Prostate gland (tissue), 2 donors: Measurements from ENCODE around the gene SPDYE6.

ENCODE experiments used
- CTCF ChIP-seq, 4 experiments: fragments of 200-600 bp in 2 of 4; fragments of 450-650 bp in 2 of 4; sonication (generic) in 2 of 4; IDR thresholded peaks; 1 replicate in 3 of 4; 2 replicates in 1 of 4; pipeline ENCODE4 v1.5.1; 2016 to 2019; ENCODE audit warnings: antibody characterized with exemption in 4 of 4, mild to moderate bottlenecking in 2 of 4, moderate library complexity in 2 of 4
- POLR2AphosphoS5 ChIP-seq: sonication (generic); formaldehyde crosslinking; IDR thresholded peaks from one replicate; pipeline ENCODE4 v1.6.1; 2017; ENCODE audit warnings: antibody characterized with exemption

- TF ChIP-seq CTCF (IDR thresholded peaks at IDR 0.05) (peak; percentile 81 to 92 (median 91)), POLR2AphosphoS5 (peak; percentile 49)
Observed at GRCh38 chr7:102390697-102391484, 34.6 kb upstream of the SPDYE6 start.
